Activated CD4-positive, CD25-positive, alpha-beta regulatory T cell (primary cell): Measurements from ENCODE around the gene PLCB4.
"Not testable (repeated sequence)": the region's sequence is repeated elsewhere in the genome, so short reads cannot be mapped to it uniquely, and the experiment has no call there.

ENCODE experiments used
- DNase-seq, 4 experiments: peaks; one replicate each; lab custom pipeline; 2025; lab: John Stamatoyannopoulos, UW

PLCB4 gene

DNA sequence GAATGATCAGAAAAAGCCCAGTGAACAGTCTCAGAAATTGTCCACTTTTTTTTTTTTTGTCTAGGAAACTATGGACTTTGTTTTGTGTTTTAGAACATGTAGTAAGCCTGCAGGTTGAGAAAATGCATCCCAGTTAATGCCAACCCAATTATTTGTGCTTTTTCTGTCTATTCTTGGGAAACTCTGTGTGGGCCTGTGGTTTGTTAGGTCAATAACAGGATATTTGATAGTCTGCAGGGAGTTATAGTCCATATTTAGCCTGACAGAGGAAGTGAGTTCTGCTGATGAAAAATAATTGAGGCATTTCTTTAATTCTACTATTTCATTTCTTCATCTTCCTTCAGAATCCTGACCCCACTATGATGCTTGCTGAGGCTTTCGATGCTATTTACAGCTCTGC lies 291.5 kb downstream of the PLCB4 start:
- DNase-seq: no peak

DNA sequence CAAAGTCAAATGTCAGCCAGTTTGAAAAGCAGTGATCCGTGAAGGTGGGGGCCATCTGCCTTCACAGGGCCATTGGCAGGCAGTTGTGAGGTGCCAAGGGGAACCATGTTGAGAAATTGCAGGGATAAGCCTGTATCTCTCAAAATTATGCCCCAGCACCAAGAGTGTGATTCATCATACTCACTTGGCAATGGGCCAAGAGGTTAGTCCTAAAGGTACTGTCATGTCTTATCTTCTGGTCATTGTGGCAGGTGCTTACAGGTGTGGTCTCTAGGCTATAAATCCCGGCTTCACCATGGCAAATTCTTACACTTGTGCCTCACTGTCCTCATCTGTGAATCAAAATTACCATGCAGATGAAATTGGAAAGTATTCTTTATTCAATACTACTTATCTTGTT lies 294.8 kb downstream of the PLCB4 start:
- no peak for DNase-seq

DNA sequence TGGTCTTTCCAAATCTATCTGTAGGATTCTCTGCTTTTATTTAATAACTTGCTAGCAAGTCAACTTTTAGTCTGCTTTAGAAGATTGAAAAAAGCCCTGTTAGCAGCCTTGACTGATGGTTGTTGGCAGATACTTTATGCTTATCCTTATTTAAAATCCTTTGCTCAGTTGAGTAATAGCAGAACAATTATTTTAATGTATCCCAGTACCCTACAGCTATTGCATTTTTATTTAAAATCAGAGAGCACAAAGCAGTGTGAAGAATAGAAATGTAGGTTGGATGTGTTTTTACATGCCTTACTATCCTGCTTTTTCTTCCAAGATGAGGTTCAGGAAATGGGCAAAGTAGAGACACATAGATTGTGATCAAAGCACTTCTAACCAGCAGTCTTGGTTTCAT lies 298.4 kb downstream of the PLCB4 start:
- no peak for DNase-seq

DNA sequence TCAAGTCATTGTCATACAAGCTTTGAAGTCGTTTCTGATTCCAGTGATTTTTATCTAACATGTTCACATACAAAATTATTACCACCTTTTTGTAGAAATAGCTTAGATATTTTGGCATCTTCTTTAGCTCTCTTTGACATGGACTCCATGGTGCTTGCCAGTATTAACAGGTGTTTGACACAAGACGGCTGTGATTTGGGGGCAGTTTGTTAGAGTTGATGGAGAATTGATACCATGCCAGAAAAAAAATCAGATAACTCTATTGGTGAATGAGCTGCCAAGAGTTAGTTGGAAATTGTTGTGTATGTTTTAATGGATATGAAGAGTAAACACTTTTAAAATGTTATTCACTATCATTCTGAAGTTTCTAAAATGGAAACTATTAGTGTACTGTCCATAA lies 298.9 kb downstream of the PLCB4 start:
- no peak for DNase-seq

DNA sequence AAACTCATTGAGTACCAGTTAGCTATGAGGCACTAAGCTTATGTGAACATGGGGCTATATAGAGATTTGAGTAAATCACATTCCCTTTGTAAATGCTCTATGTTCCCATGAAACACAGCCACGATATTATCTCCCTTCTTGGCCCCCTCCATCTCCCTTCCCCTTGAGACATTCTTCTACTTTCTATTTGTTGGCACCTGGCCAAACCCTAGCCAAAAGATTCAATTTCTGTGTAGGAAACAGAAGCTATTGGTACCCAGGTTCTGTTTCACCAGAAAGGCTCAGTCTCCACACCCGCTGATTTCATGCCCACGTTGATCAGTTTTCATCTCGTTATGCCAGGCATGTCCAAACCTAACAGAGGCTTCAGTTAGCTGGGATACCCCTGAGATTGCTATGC lies 300.0 kb downstream of the PLCB4 start:
- DNase-seq: no peak

DNA sequence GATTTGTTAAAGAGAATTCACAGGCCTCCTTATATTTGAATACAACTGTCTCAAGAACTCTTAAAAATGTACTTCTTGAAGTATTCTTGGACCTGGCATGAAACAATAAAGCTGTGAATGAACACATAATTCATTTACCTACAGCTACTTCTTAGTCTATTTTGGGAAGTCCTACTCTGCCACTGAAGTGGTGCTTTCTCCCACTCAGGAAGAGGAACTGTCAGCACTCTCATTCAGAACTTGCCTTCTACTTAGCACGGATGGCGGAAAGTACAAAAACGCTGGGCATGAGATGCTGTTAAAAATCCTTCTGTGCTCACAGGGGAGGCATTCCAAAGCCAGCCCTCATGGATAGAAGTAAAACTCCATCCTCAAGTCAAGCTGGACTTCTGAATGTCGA lies 300.7 kb downstream of the PLCB4 start:
- DNase-seq: no peak

DNA sequence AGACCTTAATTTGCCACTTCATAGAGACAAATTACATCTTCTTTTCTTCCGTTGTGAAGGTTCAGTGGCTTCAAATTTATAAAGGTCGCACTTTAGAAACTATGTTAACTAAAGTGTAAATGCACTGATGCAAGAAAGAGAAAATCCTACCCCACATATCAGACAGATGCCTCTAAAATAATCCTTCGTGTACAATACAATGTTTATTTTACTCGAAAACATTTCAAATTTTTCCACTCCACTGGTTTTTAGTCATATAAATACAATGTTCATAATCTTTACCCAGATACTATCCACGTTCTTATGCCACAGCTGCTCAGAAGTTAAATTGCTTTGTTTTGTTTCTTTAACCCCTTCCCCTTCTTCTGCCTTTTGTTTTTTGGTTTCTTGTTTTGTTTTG lies 305.2 kb downstream of the PLCB4 start:
- no peak for DNase-seq

DNA sequence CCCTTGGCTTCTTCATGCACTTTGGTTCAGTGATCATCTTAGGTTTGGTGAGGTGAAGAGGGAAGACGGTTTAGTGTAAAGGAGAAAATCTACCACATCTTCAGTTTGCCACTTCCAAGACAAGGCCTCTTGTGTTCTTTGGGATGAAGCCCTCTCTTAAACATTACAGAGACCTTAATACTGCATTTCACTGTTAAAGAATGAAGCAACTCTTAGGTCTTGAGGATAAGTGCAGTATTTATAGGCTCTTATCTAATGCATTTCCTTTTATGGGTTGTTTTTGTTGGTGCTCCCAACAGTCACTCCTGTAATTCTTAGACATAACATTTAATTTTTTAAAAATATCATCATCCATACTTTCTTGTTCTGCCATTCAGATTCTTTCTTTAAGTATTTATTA lies 305.6 kb downstream of the PLCB4 start:
- DNase-seq: no peak

DNA sequence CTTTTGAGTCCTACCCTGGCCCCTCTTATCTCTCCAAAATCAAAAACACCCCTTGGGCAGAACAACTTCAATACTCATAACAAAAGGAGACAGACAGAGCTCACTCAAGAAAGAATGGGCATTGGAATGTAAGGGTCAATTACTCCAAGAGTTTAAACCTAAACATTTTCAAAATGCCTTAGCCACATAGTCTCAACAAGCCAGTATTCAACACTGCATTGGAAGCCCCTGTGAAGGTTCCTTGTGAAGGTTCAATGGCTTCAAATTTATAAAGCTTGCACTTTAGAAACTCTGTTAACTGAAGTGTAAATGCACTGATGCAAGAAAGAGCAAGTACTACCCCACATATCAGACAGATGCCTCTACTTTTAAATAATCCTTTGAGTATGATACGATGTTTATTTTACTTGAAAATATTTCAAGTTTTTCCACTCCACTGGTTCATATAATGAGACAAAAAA lies 306.4 kb downstream of the PLCB4 start:
- no peak for DNase-seq

DNA sequence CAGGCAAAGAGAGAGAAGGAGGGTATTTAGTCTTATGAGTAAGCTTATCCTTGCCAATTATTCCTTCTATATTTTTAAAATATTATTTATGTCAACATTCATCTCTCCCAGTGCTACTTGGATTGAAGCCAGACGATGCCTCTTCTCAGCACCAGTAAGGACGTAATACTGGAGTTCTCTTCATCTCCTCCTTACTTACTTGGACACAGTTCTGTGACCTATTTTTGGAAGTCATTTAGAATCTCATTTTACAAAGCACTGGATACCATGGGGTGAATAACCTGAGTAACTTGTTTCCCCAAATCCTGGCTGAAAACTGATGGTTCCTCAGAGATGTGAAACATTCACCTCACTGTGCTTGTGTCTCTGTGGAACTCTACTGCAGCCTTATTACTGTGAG lies 308.1 kb downstream of the PLCB4 start:
- no peak for DNase-seq

DNA sequence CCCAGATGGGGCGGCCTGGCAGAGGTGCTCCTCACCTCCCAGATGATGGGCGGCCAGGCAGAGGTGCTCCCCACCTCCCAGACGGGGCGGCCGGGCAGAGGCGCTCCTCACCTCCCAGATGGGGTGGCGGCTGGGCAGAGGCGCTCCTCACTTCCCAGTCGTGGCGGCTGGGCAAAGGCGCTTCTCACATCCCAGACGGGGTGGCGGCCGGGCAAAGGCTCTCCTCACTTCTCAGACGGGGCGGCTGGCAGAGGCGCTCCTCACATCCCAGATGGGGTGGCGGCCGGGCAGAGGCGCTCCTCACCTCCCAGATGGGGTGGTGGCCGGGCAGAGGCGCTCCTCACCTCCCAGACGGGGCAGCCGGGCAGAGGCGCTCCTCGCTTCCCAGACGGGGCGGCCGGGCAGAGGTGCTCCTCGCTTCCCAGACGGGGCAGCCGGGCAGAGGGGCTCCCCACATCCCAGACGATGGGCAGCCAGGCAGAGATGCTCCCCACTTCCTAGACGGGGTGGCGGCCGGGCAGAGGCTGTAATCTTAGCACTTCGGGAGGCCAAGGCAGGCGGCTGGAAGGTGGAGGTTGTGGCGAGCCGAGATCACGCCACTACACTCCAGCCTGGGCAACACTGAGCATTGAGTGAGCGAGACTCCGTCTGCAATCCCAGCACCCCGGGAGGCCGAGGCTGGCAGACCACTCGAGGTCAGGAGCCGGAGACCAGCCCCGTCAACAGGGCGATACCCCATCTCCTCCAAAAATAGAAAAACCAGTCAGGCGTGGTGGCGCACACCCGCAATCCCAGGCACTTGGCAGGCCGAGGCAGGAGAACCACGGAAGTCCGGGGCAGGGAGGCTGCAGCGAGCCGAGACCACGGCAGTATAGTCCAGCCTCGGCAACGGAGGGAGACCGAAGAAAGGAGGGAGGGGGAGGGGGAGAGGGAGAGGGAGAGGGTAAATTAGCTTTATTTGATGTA lies 316.7 kb downstream of the PLCB4 start:
- DNase-seq: not testable (repeated sequence)

DNA sequence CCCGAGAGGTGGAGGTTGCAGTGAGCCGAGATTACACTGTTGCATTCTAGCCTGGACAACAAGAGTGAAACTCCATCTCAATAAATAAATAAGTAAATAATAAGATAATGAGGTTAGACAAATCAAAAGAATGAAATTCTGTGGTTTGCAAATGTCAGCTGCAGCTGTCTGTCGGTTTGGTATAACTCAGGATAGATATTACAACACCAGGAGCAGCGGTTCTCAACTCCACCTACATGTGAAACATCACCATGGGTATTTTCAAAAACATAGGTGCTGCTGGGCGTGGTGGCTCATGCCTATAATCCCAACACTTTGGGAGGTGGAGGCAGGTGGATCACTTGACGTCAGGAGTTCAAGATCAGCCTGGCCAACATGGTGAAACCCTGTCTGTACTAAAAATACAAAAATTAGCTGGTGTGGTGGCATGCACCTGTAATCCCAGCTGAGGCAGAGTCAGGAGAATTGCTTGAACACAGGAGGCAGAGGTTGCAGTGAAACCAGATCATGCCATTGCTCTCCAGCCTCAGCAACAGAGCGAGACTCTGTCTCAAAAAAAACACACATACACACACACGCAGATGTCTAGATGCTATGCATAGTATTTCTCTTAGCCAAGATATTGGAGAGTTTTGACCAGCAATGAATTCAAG lies 319.4 kb downstream of the PLCB4 start:
- no peak for DNase-seq

DNA sequence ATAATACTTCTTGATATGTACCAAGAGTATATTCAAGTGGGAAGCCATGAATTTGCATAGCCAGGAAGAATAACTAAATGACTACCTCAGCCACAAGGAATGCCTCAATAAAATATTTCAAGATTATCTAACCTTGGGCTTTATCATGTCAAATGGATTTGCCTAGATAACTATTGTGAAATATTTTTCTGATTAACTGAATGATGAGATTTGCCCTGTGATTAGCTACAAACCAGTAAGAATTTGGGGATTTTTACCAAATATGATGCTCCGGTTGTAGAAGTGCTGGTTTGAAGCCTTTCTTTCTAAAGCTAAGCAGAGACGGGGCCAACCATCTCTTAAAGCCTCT lies 319.9 kb downstream of the PLCB4 start:
- no peak for DNase-seq

DNA sequence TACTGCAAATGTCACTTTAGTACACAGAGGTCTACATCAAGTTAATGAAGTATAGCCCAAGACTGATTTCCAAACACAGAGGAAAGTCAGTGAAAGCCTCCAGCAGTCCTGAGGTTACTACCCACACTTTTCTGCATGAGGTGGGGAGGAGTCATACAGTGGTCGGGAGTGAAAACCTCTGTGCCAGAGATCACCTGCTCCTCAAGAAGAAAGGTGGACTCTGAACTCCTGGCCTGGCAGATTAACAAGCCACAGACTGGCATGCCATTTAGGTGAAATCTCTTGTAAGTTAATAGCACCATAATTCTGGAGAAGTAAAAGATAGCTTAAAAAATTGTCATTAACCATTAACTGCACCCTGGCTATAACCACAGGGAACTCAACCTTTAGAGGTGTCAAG lies 320.5 kb downstream of the PLCB4 start:
- DNase-seq: no peak

DNA sequence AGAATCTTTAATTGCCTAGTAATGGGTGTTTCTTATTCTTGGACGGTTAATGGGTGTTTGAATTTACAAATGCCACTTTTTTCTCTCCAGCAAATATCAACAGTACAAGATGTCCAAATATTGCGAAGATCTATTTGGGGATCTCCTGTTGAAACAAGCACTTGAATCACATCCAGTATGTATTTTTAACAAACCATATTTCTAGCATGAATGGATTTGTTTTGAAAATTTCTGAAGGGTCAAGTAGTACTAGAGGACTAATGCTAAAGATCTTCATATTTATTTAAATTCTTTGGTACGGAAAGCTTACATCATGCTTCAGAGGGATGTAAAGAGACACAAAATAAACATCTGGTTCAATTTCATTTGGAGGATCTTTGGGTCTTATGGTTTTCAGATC lies 321.6 kb downstream of the PLCB4 start:
- no peak for DNase-seq

DNA sequence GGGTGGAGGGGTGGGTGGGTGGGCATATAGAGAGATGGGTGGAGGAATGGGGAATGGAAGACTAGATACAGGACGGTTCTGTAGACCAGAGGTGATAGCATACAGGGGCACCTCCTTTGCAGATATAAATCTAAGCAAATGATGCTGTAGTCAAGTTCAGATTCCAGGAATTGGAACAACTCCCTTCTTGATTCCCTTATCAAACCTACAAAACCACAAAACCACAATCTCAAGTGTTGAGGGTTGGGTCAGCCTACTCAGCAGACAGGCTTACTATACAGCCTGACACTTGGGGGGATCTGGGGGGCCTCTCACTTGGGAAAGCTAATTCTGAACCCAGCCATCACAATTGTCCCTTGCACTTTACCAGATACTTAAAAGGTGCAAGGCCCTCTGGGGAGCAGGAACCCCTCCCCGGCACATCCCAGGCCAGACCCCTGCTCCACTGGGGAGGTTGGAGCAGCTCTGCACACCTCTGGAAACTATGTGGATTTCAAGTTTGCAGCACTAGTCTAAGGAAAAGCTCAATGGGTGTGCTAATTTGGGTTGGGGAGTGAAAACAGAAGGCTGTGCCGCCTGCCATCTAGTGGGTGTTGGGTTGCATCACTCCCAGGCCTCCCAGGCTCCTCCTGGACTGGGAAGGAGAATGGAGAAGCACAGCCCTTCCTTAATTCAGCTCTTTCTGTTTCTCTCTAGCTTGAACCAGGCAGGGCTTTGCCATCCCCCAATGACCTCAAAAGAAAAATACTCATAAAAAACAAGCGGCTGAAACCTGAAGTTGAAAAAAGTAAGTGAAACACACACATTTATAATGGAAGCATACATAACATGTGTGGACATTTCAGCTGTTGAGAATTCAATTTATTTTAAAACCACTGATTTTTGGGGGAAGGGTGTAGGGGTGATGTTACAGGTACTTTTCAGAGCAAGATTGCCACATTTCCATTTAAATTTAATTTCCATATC lies 324.3 kb downstream of the PLCB4 start:
- DNase-seq: no peak

DNA sequence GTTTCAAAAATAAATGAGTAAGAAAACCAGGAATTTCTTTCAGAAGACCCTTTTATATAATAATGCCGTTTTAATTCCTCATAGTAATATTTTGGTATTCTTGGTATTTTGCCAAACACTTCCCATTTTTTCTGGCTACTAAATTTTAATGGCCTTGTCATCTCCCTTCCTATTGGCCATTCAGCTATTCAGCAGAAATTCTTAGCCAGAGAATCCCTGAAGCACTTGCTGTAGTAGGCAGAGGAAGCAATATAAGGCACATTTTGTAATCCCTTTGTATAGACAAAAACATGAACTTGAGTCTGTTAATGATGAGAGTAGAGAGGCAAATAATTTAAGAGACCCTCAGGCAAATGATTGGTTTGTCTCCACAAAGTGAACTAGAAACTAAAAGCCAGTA lies 327.1 kb downstream of the PLCB4 start:
- no peak for DNase-seq

DNA sequence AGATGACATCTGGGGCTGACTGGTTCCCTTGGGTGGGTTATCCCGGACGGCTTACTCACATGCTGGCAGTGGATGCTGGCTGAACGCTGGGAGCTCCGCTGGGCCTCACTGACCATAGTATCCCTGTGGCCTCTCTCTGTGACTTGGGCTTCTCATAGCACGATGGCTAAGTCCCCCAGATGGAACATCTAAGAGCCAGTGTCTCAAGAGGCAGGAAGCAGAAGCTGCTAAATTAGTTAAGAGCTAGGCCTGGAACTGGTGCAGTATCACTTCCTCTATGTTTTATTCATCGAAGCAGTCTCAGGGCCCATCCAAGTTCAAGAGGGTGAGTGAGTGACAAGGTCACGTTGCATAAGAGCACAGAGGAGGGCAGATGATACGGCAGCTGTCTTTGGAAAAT lies 329.0 kb downstream of the PLCB4 start:
- DNase-seq: no peak

DNA sequence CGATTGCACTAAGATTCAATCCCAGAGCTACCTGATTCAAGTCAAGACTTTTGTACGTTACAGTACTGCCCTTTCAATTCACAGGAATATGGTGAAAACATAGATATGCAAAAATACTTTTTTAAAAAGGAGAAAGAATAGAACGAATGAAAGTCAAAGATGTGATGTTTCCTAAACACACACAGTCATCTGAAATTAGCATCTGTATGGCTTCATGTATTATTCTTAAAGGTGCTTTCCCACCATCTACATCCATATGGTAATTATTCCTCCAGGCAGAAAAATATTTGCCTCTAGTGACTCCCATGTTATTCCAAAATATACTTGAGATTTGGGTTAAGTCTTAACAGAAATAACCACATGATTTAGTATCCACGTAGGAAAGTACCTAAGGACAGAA lies 330.0 kb downstream of the PLCB4 start:
- DNase-seq: no peak

DNA sequence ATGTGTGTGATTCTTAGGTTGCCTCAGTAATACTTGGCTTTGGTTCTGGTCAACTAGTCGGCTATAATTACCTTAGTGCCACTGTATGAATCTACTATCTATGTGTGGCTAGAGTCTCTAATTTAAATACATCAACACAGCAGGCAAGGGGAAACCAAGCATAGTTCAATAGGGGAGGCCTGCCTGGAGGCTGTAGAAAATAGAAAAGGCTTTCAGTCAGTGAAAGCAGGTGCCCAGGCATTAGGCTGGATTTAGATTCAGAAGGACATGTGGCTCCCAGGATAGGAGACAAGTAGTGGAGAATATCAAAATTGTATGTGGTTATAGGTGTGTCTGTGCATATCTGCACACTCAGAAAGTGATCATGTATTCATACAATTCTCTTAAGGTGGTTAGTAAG lies 330.4 kb downstream of the PLCB4 start:
- DNase-seq: no peak

DNA sequence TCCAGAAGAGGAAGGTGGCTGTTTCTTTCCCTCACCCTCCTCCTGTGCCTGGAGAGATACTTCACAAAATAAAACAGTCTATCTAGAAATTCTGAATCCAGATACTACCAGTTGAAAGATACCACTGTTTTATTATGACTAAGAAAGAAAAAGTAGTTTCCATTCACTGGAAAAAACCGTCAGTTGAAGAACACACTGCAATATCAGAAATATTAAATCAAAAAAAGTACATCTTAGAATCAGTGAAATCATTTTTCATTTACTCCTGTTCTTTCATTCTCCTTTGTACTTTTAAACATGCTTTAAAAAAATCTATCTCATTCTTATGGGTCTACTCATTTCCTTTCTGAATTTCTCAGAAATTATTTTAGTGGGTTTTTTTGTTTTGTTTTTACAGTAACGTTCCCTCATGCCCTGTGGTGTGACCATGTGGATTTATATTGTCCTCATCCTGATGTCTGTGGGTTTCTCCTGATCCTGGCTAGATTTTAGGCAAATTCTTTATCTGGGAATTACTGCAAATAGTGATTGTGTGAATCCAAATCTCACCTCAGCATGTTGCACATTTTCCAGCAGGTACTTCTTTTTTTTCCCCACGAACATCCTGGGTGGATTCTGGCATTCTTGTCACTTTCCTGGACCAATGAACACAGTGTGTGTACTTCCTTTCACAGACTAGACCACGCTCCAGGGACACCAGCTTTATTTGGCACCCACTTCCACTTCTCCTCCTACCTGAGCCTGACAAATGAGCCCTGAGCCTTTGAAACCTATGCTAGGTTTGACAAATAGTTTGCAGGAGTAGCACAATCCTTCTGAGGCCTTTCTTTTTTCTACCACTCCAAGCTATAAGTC lies 331.5 kb downstream of the PLCB4 start:
- DNase-seq: no peak
